ENCODE data around the gene ACTL10.

Gene ACTL10

DNA sequence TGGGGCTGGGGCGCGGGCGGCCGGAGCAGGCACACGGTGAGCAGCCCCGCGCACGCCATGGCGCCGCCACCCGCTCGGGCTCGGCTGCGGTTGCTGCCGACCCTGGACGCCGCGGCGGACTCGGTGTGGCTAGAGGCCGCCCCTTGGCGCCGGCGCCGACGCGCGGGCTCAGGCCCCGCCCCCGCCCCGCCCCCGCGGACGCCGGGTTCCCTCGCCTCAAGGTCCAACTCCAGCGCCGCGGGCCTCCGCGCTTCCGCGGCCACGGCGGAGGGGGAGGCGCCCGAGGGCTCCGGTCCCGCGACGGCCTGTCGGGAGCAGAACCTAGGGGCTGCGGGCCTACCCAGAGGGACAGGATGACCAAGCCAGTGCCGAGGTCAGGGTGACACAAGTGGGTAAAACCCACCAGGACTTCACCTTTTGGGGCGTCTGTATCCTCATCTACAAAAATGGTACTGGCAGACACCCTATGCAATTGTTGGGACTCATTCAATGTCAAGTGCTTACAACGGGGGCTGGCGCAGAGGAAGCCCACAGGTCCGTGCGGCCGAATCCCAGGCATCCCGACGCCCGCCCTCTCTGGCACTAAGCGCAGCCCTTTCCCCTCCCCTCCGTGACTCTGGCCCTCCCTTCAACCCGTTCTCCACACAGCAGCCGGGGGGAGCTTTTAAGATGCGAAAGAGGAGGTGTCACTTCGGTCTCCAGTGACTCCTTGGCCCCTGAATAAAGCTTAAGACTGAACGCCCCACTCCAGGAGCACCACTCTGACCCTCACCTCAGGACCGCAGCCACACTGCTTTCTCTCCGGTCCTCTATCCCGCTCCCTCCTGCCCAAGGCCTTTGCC is 7.8 kb downstream of the ACTL10 start, which contains the start of gene NECAB3 (continued):
- TF ChIP-seq, protein P1, sequence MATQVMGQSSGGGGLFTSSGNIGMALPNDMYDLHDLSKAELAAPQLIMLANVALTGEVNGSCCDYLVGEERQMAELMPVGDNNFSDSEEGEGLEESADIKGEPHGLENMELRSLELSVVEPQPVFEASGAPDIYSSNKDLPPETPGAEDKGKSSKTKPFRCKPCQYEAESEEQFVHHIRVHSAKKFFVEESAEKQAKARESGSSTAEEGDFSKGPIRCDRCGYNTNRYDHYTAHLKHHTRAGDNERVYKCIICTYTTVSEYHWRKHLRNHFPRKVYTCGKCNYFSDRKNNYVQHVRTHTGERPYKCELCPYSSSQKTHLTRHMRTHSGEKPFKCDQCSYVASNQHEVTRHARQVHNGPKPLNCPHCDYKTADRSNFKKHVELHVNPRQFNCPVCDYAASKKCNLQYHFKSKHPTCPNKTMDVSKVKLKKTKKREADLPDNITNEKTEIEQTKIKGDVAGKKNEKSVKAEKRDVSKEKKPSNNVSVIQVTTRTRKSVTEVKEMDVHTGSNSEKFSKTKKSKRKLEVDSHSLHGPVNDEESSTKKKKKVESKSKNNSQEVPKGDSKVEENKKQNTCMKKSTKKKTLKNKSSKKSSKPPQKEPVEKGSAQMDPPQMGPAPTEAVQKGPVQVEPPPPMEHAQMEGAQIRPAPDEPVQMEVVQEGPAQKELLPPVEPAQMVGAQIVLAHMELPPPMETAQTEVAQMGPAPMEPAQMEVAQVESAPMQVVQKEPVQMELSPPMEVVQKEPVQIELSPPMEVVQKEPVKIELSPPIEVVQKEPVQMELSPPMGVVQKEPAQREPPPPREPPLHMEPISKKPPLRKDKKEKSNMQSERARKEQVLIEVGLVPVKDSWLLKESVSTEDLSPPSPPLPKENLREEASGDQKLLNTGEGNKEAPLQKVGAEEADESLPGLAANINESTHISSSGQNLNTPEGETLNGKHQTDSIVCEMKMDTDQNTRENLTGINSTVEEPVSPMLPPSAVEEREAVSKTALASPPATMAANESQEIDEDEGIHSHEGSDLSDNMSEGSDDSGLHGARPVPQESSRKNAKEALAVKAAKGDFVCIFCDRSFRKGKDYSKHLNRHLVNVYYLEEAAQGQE (tag by site-specific recombination; IDR thresholded peaks at IDR 0.05): no peak
- TF ChIP-seq ZNF561 (tag by site-specific recombination; IDR thresholded peaks at IDR 0.05; ENCODE audit: borderline replicate concordance) (peak; percentile 68; the same call in 1 of the 2 replicates), ZNF391 (tag by site-specific recombination; IDR thresholded peaks at IDR 0.05; ENCODE audit: borderline replicate concordance, low read depth) (no peak), ZNF221 (tag by site-specific recombination; IDR thresholded peaks at IDR 0.05; ENCODE audit: borderline replicate concordance) (no peak), KLF7 (tag by site-specific recombination; IDR thresholded peaks at IDR 0.05; ENCODE audit: borderline replicate concordance) (no peak), RBAK (tag by site-specific recombination; IDR thresholded peaks at IDR 0.05) (no peak), ZNF19 (tag by site-specific recombination; IDR thresholded peaks at IDR 0.05; ENCODE audit: low read depth) (no peak), ZNF48 (tag by site-specific recombination; IDR thresholded peaks at IDR 0.05) (no peak), ZFP69B (tag by site-specific recombination; IDR thresholded peaks at IDR 0.05) (no peak), ZNF23 (tag by site-specific recombination; IDR thresholded peaks at IDR 0.05; ENCODE audit: borderline replicate concordance) (no peak), ZNF133 (tag by site-specific recombination; IDR thresholded peaks at IDR 0.05) (no peak), ZNF596 (tag by site-specific recombination; IDR thresholded peaks at IDR 0.05) (peak; percentile 45; the same call in 1 of the 2 replicates), ZBTB1 (tag by site-specific recombination; IDR thresholded peaks at IDR 0.05) (no peak), ZNF548 (tag by site-specific recombination; IDR thresholded peaks at IDR 0.05) (no peak), ZBTB8A (tag by site-specific recombination; IDR thresholded peaks at IDR 0.05) (peak; percentile 73), ZNF623 (tag by site-specific recombination; IDR thresholded peaks at IDR 0.05) (no peak), ZNF555 (tag by site-specific recombination; conservative IDR thresholded peaks at IDR 0.05) (no peak)
- TF ChIP-seq, protein P2, sequence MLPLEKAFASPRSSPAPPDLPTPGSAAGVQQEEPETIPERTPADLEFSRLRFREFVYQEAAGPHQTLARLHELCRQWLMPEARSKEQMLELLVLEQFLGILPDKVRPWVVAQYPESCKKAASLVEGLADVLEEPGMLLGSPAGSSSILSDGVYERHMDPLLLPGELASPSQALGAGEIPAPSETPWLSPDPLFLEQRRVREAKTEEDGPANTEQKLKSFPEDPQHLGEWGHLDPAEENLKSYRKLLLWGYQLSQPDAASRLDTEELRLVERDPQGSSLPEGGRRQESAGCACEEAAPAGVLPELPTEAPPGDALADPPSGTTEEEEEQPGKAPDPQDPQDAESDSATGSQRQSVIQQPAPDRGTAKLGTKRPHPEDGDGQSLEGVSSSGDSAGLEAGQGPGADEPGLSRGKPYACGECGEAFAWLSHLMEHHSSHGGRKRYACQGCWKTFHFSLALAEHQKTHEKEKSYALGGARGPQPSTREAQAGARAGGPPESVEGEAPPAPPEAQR (tag by site-specific recombination; IDR thresholded peaks at IDR 0.05): no peak
- TF ChIP-seq, protein P3, sequence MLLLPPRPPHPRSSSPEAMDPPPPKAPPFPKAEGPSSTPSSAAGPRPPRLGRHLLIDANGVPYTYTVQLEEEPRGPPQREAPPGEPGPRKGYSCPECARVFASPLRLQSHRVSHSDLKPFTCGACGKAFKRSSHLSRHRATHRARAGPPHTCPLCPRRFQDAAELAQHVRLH (tag by site-specific recombination; IDR thresholded peaks at IDR 0.05): no peak
- TF ChIP-seq, protein P4, sequence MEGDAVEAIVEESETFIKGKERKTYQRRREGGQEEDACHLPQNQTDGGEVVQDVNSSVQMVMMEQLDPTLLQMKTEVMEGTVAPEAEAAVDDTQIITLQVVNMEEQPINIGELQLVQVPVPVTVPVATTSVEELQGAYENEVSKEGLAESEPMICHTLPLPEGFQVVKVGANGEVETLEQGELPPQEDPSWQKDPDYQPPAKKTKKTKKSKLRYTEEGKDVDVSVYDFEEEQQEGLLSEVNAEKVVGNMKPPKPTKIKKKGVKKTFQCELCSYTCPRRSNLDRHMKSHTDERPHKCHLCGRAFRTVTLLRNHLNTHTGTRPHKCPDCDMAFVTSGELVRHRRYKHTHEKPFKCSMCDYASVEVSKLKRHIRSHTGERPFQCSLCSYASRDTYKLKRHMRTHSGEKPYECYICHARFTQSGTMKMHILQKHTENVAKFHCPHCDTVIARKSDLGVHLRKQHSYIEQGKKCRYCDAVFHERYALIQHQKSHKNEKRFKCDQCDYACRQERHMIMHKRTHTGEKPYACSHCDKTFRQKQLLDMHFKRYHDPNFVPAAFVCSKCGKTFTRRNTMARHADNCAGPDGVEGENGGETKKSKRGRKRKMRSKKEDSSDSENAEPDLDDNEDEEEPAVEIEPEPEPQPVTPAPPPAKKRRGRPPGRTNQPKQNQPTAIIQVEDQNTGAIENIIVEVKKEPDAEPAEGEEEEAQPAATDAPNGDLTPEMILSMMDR (tag by site-specific recombination; IDR thresholded peaks at IDR 0.05): no peak
- TF ChIP-seq, protein P5, sequence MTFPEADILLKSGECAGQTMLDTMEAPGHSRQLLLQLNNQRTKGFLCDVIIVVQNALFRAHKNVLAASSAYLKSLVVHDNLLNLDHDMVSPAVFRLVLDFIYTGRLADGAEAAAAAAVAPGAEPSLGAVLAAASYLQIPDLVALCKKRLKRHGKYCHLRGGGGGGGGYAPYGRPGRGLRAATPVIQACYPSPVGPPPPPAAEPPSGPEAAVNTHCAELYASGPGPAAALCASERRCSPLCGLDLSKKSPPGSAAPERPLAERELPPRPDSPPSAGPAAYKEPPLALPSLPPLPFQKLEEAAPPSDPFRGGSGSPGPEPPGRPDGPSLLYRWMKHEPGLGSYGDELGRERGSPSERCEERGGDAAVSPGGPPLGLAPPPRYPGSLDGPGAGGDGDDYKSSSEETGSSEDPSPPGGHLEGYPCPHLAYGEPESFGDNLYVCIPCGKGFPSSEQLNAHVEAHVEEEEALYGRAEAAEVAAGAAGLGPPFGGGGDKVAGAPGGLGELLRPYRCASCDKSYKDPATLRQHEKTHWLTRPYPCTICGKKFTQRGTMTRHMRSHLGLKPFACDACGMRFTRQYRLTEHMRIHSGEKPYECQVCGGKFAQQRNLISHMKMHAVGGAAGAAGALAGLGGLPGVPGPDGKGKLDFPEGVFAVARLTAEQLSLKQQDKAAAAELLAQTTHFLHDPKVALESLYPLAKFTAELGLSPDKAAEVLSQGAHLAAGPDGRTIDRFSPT (tag by site-specific recombination; IDR thresholded peaks at IDR 0.05): no peak
- TF ChIP-seq, protein P6, sequence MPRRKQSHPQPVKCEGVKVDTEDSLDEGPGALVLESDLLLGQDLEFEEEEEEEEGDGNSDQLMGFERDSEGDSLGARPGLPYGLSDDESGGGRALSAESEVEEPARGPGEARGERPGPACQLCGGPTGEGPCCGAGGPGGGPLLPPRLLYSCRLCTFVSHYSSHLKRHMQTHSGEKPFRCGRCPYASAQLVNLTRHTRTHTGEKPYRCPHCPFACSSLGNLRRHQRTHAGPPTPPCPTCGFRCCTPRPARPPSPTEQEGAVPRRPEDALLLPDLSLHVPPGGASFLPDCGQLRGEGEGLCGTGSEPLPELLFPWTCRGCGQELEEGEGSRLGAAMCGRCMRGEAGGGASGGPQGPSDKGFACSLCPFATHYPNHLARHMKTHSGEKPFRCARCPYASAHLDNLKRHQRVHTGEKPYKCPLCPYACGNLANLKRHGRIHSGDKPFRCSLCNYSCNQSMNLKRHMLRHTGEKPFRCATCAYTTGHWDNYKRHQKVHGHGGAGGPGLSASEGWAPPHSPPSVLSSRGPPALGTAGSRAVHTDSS (tag by site-specific recombination; IDR thresholded peaks at IDR 0.05): no peak
- TF ChIP-seq, protein P7, sequence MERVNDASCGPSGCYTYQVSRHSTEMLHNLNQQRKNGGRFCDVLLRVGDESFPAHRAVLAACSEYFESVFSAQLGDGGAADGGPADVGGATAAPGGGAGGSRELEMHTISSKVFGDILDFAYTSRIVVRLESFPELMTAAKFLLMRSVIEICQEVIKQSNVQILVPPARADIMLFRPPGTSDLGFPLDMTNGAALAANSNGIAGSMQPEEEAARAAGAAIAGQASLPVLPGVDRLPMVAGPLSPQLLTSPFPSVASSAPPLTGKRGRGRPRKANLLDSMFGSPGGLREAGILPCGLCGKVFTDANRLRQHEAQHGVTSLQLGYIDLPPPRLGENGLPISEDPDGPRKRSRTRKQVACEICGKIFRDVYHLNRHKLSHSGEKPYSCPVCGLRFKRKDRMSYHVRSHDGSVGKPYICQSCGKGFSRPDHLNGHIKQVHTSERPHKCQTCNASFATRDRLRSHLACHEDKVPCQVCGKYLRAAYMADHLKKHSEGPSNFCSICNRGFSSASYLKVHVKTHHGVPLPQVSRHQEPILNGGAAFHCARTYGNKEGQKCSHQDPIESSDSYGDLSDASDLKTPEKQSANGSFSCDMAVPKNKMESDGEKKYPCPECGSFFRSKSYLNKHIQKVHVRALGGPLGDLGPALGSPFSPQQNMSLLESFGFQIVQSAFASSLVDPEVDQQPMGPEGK (tag by site-specific recombination; IDR thresholded peaks at IDR 0.05): peak; percentile 74
- TF ChIP-seq, protein P8, sequence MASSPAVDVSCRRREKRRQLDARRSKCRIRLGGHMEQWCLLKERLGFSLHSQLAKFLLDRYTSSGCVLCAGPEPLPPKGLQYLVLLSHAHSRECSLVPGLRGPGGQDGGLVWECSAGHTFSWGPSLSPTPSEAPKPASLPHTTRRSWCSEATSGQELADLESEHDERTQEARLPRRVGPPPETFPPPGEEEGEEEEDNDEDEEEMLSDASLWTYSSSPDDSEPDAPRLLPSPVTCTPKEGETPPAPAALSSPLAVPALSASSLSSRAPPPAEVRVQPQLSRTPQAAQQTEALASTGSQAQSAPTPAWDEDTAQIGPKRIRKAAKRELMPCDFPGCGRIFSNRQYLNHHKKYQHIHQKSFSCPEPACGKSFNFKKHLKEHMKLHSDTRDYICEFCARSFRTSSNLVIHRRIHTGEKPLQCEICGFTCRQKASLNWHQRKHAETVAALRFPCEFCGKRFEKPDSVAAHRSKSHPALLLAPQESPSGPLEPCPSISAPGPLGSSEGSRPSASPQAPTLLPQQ (tag by site-specific recombination; IDR thresholded peaks at IDR 0.05): peak; percentile 49; the same call in 1 of the 2 replicates
